NCI-H1436 treated with DMSO at 0.1 percent for 48 hours (cell line): ENCODE data around the gene PXMP4.
"Not testable (repeated sequence)": the region's sequence is repeated elsewhere in the genome, so short reads cannot be mapped to it uniquely, and the experiment has no call there.

ENCODE experiments used
- DNase-seq: peaks from one replicate; lab custom pipeline; 2025; lab: John Stamatoyannopoulos, UW

Gene PXMP4

DNA sequence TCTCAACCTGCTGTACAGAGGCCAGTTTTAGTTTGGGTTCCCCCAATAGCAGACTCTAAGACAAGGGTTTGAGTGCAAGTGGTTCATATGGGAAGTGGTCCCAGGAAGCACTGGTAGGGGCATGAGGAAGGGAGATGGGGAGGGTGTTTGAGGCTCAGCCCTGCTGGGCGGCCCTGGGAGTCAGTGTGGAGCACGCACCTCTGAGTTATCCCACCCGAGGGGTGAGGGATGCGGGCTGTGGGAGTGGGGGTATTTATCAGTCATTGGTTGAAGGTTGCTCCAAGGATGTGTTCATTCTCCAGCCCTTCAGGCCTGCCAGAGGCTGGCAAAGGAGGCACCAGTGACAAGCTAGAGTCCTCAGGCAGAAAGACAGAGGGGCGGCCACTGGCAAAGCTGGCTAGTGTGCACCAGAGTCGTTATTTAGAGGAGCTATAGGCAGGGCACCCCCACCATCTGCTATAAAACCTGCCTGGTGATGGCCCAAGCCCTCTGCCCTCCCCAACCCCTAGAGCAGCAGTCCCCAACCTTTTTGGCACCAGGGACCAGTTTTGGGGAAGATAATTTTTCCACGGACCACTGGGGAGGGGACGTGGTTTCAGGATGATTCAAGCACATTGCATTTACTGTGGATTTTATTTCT is 16.5 kb downstream of the PXMP4 start:
- DNase-seq, result no peak

- DNase-seq, result no peak
These were observed 17.2 kb downstream of the PXMP4 start for GRCh38 chr20:33702861-33703260.

- no peak for DNase-seq
These were observed 18.3 kb downstream of the PXMP4 start for GRCh38 chr20:33701629-33702450.

DNA sequence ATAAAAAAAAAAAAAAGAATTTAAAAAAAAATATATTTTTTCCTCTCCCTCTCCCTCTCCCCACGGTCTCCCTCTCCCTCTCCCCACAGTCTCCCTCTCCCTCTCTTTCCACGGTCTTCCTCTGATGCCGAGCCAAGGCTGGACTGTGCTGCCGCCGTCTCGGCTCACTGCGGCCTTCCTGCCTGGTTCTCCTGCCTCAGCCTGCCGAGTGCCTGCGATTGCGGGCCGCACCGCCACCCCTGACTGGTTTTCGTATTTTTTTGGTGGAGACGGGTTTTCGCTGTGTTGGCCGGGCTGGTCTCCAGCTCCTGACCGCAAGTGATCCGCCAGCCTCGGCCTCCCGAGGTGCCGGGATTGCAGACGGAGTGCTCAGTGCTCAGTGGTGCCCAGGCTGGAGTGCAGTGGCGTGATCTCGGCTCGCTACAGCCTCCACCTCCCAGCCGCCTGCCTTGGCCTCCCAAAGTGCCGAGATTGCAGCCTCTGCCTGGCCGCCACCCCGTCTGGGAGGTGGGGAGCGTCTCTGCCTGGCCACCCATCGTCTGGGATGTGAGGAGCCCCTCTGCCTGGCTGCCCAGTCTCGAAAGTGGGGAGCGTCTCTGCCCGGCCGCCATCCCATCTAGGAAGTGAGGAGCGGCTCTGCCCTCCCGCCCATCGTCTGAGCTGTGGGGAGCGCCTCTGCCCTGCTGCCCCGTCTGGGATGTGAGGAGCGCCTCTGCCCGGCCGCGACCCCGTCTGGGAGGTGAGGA is 19.2 kb downstream of the PXMP4 start:
- DNase-seq, result not testable (repeated sequence)

GRCh38 chr20:33698966-33699365 is 21.1 kb downstream of the PXMP4 start:
- DNase-seq, result not testable (repeated sequence)

- no peak for DNase-seq
These were observed 23.0 kb downstream of the PXMP4 start for GRCh38 chr20:33697129-33697528.

- DNase-seq, result no peak
These were observed 23.7 kb downstream of the PXMP4 start for GRCh38 chr20:33696448-33696847.

DNA sequence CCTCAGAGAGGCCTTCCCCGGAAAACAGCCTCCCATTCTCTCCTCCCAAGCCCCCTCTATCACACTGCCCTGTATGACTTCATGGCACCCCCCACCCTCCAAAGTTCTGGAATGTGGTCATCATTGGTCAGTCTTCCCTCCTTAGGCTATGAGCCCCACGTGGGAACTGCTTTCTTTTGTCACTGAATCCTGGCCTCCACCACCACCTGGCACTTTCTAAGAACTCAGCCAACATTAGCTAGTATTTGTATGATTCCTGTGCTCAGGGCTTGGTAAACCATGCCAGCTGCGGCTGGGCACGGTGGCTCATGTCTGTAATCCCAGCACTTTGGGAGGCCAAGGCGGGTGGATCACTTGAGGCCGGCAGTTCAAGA is 25.5 kb downstream of the PXMP4 start:
- no peak for DNase-seq

DNA sequence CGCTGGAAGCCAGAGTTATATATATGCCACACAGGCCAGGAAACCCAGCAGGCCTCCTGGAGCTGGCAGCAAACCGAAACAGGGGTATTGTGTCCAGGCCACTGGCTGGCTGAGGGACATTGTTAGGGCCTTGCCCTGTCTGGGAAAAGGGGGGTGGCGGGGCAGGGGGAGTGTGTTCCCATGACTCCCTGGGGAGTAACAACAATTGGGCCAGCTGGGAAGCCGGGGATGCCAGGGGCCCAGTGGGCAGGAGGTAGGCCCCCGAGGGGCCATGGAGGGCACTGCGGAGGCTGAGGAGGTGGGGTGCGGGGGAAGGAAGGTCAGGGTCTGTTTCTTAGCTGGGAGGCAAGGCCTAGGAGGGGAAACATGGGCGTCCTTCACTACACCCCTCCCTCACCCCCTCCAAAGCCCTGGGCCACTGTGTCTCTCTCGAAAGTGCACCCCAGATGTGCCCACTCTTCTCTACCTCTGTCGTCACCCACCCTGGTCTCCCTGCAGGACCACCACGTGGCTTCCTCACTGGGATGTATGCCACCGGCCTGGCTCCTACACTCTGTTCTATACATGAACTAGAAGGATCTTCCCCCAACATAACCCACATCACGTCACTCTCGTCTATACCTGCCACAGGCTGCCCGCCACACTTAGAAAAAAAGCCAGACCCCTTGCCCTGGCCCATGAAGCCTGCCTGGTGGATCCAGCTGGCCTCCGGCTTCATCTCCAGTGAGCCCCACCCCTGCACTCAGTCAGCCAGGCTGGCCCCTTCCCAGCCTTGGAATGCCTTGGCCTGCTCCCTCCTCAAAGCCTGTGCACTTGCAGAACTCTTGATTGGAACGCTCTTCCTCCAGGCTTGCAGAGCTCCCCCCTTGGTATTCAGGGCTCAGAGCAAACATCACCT is 26.1 kb downstream of the PXMP4 start:
- DNase-seq, result no peak

- DNase-seq, result no peak
These were observed 26.8 kb downstream of the PXMP4 start for GRCh38 chr20:33693289-33693688.

GRCh38 chr20:33689973-33690372 is 30.1 kb downstream of the PXMP4 start:
- no peak for DNase-seq

- no peak for DNase-seq
These were observed 30.6 kb downstream of the PXMP4 start for GRCh38 chr20:33689493-33689892.

DNA sequence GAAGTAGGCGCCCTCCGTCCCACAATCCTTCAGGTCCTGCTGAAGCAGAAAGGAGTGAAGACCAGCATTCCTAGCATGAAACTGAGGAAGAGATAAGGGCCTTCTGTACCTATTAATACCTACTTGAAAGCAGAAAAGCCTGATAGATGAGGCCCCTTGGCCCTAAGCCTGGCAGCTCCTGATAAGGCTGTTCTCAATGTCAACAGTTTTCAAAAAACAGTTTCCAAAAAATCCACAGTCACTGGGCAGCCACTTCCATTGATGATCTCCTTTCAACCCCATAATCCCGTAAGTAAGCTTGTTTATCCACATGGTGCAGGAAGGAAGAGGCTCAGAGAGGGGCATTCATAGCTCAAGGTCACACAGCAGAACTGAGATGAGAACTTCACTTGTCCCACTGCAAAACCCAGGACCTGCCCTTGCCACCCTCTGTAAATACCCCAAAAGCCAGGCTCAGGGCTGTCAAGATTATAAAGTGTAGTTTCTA is 31.1 kb downstream of the PXMP4 start:
- DNase-seq, result no peak

DNA sequence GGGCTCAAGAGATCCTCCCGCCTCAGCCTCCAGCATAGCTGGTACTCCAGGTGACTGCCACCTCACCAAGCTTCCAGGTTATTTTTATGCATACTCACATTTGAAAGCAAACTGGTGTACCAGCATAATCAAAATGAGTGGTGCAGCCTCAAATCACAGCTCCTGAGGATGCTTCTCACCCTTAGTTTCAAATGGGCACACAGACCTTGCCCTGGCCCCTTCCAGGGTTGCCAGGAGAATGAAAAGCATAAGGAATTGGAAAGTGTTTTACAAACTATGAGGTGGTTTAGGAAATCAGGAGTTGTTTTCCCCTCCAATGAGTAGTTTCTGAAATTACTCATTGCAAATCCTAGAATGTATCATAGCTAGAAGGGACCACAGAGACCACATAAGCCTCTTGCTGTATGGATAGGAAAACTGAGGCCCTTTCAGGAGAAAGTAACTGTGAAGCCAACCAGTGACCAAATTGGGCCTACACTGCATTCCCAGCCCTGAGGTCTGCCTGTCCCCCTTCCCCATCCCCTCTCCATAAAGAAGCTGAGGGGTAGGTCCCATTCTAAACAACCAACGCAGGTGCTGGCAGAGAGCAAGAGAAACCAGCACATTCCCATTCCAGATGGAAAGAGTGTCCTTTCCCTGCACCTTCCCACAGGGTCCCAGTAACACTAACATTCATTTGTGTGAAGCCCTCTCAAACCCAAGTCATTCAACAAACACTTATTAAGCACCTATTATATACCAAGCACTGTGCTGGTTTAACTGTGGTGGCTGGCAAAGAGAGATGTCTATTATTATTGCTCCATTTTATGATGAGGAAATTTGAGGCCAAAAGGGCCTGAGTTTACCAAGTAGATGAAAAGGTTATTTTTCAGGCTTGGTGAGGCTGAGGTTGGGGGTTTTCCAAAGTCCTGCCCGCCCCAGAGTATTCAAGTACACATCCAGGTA is 31.8 kb downstream of the PXMP4 start:
- no peak for DNase-seq

- no peak for DNase-seq
These were observed 32.7 kb downstream of the PXMP4 start for GRCh38 chr20:33687370-33687915.

- no peak for DNase-seq
These were observed 33.1 kb downstream of the PXMP4 start for GRCh38 chr20:33686984-33687366.

DNA sequence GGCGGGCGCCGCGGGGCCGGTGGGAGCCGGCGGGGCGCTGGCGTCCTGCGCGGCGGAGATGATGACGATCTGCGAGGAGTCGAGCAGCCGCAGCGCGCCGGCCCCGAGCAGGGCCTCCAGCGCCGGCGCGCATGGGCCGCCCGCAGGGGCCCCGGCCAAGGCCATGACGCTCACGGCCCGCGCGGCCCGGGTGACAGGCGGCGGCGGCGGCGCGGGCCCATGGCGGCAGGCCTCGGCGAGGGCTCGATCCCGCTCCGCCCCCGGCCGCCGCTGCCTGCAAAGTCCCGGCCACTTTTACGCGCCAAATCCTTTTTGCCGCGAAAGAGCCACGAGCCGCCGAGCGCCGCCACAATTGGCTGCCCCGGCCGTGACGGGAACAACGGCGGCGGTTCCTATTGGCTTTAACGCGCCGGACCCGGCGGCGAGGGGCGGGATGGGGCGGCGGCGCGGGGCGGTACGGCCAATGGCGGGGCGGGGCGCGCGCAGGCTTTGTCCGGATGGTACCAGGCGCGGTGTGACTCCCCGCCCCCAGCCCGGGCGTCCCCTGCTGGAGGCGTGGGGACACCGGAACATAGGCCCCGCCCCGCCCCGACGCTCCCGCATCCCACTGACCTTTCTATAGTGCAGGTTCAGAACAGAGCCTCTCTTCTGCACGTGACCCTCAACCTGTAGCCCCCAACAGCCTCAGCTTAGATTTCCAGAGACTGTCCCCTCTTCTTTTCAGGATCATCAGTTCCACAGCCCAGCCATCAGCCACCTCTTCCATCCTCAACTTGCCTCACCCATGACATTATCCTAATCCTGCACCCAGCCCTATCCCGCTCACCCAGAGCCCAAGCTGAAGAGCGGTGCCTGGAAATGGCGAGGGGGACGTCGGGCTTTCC is 33.8 kb downstream of the PXMP4 start, which contains the start of gene E2F1:
TSS of gene E2F1 (minus strand) at position 286 of the 884 bp plus-strand sequence. CDS start at position 165, 121 bp downstream.
- DNase-seq, result peak; percentile 74

- no peak for DNase-seq
These were observed 34.6 kb downstream of the PXMP4 start for GRCh38 chr20:33685328-33686099.
